GM18520 (cell line): ENCODE data around the gene TAS1R3.

Source experiments
- ATAC-seq: cut with Tn5 transposase; IDR thresholded peaks from one replicate; pipeline ENCODE4 v1.9.1; 2021; ENCODE audit not compliant: unreplicated experiment

The TAS1R3 gene

DNA sequence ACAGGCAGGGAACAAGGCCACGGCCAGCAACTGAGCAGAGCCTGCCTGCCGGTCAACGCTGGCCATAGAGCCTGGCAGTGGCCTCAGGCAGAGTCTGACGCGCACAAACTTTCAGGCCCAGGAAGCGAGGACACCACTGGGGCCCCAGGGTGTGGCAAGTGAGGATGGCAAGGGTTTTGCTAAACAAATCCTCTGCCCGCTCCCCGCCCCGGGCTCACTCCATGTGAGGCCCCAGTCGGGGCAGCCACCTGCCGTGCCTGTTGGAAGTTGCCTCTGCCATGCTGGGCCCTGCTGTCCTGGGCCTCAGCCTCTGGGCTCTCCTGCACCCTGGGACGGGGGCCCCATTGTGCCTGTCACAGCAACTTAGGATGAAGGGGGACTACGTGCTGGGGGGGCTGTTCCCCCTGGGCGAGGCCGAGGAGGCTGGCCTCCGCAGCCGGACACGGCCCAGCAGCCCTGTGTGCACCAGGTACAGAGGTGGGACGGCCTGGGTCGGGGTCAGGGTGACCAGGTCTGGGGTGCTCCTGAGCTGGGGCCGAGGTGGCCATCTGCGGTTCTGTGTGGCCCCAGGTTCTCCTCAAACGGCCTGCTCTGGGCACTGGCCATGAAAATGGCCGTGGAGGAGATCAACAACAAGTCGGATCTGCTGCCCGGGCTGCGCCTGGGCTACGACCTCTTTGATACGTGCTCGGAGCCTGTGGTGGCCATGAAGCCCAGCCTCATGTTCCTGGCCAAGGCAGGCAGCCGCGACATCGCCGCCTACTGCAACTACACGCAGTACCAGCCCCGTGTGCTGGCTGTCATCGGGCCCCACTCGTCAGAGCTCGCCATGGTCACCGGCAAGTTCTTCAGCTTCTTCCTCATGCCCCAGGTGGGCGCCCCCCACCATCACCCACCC is at the start of gene TAS1R3:
TAS1R3 (plus strand) TSS at position 213 of the 898 bp plus-strand sequence; CDS start at position 279, 66 bp downstream.
- ATAC-seq: no peak

DNA sequence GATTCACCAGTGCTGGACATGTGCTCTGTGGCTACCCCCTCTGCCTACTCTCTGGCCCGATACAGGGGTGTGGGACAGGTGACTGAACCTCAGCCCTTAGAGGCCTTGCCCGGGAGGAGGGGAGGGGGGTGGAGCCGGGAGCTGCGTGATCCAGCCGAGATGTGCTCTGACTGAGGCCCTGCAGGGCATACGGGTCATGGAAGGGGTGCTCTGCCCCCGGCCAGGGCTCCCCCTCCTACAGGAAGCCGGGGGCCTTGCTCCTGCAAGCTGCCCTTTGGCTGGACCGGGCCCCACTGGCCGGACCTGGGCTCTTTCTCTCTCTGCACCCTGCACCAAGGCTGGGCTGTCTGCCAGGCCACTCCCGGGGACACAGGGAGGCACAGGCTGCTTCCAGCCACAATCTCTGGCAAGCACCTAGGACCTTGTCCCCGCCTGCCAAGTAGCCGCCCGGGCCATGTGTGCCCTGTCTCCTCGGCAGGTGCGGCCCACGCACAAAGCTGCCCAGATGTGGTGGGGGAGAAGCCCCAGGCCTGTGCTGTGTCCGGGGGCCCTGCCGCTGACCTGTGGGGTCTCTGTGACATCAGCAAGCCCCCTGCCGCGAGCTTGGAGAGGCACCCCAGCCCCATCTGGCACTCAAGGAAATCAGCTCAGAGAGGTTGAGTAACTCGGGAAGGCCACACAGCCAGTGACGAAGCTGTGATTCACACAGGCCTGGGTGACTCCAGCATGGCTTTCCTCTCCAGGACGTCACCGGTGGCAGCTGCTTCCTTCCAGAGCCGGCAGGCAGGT is 49.4 kb upstream of the TAS1R3 start:
- no peak for ATAC-seq

- no peak for ATAC-seq
Observed at GRCh38 chr1:1282998-1283397, 48.1 kb upstream of the TAS1R3 start.

- ATAC-seq: no peak
Observed at GRCh38 chr1:1283821-1284220, 47.3 kb upstream of the TAS1R3 start.

DNA sequence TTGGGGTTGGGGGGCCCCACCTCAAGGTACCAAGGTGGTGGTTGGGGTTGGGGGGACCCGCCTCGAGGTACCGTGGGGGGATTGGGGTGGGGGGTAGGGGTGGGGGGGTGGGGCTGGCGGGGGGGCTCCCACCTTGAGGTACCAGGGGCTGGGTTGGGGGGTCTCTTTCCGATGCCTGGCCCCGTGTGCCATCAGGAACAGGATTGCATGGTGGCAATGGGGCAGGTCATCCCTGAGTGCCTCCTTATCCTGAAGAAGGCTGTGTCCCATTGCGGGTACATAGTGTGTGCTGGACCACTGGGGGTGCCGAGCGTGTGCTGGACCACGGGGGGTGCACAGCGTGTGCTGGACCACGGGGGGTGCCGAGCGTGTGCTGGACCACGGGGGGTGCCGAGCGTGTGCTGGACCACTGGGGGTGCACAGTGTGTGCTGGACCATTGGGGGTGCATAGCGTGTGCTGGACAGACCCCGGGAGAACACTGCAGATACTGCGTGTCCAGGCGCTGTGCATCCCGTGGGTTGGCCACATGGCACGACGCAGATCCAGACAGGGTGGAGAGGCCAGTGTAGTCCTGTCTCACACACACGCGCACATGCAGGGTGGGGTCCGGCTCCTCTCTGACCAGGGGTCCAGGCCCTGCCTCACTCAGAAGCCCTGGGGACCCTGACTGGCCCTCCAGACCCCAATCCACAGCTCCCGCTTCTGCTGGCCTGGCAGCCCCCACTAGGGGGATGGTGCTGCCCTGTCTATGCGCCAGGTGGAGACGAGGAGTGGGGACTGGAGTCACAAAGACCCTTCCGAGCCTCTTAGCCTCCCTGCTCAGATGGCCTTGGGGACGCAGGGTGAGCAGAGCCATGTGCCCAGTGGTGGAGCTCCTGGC is 46.6 kb upstream of the TAS1R3 start:
- ATAC-seq: no peak

GRCh38 chr1:1285102-1285571 is 45.9 kb upstream of the TAS1R3 start:
- ATAC-seq: no peak

- no peak for ATAC-seq
Observed at GRCh38 chr1:1285611-1286311, 45.3 kb upstream of the TAS1R3 start.

DNA sequence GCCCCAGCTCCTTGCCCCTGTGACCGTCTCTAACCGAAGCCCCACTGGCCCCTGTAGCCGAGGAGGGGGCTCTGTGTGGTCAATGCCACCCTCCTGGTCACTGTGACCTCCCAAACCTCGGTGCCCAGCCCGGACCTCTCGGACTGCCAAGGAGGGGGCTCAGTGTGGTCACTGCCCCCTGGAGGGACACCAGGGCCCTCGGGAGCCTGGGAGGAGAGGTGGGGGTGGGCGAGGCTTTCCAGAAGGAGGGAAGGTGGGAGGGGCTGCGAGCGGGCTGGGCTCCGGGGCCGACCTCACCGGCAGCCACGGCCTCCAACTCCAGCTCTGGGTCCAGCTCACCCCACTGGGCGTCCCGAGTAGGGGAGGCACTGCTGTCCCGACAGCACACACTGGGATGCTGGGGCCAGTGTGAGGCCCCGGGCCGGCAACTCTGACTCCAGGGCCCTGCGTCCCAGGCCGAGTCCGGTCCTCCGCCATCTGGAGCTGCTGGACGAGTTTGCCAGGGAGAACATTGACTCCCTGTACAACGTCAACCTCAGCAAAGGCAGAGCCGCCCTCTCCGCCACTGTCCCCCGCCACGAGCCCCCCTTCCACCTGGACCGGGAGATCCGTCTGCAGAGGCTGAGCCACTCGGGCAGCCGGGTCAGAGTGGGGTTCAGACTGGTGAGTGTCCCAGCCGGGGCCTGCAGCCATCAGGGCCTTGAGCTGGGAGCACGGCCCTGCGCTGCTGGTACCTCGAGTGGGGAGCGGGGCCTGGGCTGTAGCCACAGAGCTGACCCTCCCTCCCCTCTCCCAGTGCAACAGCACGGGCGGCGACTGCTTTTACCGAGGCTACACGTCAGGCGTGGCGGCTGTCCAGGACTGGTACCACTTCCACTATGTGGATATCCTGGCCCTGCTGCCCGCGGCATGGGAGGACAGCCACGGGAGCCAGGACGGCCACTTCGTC is 44.5 kb upstream of the TAS1R3 start:
- ATAC-seq: no peak

GRCh38 chr1:1287288-1288110 is 43.6 kb upstream of the TAS1R3 start:
- no peak for ATAC-seq

GRCh38 chr1:1290238-1290731 is 40.8 kb upstream of the TAS1R3 start:
- ATAC-seq: no peak

- ATAC-seq: no peak
Observed at GRCh38 chr1:1291023-1291528, 40.0 kb upstream of the TAS1R3 start.

DNA sequence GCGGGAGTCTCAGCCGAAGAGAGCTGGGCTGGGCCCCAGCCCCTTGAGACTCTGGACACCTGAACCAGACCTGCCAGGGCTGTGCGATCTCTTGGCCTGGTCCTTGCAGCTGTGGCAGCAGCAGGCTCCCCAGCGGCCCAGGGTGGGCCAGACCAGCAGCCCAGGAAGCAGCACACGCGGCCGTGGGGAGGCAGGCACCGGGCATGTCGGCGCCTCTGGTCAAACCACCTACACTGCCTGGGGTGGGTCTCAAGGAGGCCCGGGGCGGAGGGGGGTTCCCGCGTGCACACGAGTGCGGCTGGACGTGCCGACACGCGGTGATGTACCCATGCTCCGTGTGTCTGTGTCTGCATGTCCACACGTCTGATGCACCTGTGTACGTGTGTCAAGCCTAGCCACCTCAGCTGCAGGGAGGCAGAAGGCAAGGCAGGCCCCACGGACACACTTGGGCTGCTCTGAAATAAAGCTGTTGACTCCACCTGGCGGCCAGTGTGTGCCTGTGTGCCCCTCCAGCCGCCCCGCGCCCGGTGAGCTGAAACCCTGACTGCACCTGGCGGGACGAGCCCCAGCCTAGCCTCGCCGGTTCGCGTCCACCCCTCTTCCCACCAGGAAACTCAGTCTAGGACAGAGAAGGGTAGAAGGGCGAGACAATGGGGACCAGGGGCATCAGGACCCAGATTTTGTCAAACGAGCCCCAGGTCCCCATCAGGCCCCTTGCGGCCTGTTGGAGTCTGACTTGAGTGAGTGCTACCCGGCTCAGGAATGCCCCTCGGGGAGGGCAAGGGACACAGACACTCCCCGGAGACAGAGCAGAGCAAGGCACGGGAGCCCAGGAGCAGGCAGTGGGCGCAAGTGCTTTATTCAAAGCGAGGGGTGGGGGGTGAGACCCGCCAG is 39.3 kb upstream of the TAS1R3 start:
- no peak for ATAC-seq

DNA sequence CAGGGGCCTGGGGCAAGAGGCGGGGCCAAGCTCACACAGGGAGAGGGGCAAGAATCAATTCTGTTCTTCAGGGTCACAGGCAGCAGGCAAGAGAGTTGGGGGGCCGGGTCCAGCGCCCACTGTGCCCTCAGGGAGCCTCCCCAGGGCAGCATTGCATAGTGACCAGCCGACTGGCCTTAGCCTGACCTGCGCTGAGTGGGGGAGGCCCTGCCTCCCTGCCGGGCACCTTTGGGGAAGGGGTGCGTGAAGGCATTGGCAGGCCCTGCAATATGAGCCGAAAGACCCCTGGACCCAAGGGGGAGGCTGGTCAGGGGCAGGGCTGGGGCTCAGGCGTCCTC is 38.7 kb upstream of the TAS1R3 start:
- ATAC-seq: no peak

GRCh38 chr1:1292851-1293250 is 38.2 kb upstream of the TAS1R3 start:
- no peak for ATAC-seq

- no peak for ATAC-seq
Observed at GRCh38 chr1:1293263-1294249, 37.5 kb upstream of the TAS1R3 start.
